Measurements from ENCODE around the gene TFCP2.
"Not testable (repeated sequence)": the region's sequence is repeated elsewhere in the genome, so short reads cannot be mapped to it uniquely, and the experiment has no call there.

The TFCP2 gene, protein sequence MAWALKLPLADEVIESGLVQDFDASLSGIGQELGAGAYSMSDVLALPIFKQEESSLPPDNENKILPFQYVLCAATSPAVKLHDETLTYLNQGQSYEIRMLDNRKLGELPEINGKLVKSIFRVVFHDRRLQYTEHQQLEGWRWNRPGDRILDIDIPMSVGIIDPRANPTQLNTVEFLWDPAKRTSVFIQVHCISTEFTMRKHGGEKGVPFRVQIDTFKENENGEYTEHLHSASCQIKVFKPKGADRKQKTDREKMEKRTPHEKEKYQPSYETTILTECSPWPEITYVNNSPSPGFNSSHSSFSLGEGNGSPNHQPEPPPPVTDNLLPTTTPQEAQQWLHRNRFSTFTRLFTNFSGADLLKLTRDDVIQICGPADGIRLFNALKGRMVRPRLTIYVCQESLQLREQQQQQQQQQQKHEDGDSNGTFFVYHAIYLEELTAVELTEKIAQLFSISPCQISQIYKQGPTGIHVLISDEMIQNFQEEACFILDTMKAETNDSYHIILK

DNA sequence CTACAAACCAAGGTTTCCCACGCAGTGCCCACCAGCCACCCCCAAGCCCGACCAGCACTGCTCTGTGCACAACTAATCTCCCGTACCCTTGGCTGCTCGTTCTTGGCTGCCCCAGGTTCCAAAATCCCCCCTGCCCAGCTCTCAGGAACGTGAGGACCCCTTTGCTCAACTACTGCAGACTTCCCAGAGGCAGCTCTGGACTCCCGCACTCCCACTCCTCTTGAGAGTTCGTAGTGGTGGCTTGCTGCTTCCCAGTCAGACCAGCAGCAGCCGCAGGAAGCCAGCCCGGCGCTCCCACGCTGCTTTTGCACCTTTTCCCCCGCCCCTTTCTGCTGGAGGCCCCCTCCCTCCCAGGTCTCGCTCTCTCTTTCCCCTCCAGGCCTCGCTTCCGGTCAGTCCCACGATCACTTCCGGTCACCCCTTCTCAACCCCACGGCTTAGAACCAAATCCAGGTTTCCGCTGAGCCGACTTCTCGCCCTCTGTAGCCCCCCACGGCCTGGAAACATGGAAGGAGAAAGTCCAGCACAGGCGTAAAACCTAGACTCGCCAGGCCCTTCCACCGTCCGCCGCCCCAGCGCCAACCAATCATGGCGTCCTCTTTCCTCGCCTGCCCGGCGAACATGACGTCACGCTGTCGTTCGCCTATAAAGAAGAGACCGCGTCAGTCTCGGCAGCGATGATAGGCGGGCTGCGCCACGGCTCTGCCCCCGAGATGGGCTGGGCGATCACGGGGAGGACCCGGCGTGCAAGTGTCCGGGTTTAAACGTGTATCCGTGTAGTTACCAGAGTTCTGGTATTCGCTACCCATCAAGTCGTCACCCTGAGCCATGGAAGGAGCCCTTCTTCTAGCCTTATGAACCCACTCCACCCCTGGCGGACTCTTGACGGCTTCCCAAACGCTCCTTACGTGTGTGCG is at the start of gene TFCP2:
TSS of gene TFCP2 (minus strand) at position 621 of the 917 bp plus-strand sequence. CDS start 713 bp downstream, outside the sequence.
- H3K4me1 ChIP-seq (ENCODE audit: control insufficient read depth, insufficient read depth, low read length) = peaks cover 6% of the 10 kb centered on the region
- H3K9me3 ChIP-seq (ENCODE audit: control insufficient read depth, low read length) = no peaks in the 10 kb centered on the region
- no peaks in the 10 kb centered on the region for H3K36me3 ChIP-seq (ENCODE audit: control insufficient read depth, insufficient read depth, low read length)
- no peaks in the 10 kb centered on the region for H3K27me3 ChIP-seq (ENCODE audit: control insufficient read depth, insufficient read depth, low read length)
- H3K9ac ChIP-seq (ENCODE audit: low read length) = peak within 1 kb of the TSS; percentile 90
- H3K4me3 ChIP-seq (ENCODE audit: low read length) = peak within 1 kb of the TSS; percentile 65

DNA sequence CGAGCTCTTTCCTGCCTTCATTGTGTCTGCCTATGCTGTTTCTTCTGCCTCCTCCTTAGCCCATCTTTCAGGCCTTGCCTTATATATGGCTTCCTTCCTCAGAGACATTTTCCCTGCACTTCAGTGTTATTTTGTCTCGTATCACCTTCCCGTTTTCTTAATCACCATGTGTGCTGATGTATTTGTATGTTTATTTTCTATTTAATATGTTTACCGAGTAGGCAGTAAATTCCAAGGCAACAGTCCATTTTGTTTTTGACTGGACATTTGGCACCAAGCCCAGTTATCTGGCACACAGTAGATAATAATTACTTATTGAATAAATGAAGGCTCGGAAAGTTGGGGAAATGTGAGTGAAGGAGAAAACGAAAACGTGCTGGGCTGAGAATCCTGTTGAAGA is 49.5 kb upstream of the TFCP2 start:
- Histone ChIP-seq H3K27me3 (ENCODE audit: control insufficient read depth, insufficient read depth, low read length) (no peaks in the 10 kb centered on the region), H3K4me3 (ENCODE audit: low read length) (no peak overlapping the region), H3K36me3 (ENCODE audit: control insufficient read depth, insufficient read depth, low read length) (no peaks in the 10 kb centered on the region), H3K9me3 (ENCODE audit: control insufficient read depth, low read length) (no peaks in the 10 kb centered on the region), H3K4me1 (ENCODE audit: control insufficient read depth, insufficient read depth, low read length) (peaks cover 14% of the 10 kb centered on the region), H3K9ac (ENCODE audit: low read length) (no peak overlapping the region)

DNA sequence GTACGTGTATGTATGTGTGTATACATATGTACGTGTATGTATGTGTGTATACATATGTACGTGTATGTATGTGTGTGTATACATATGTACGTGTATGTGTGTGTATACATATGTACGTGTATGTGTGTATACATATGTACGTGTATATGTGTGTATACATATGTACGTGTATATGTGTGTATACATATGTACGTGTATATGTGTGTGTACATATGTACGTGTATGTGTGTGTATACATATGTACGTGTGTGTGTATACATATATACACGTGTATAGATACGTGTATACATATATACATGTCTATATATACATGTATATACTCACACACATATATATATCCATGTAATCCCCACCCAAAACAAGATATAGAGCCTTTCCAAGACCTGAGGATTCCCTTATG is 46.9 kb upstream of the TFCP2 start:
- not testable (repeated sequence) for H3K9ac ChIP-seq (ENCODE audit: low read length)

DNA sequence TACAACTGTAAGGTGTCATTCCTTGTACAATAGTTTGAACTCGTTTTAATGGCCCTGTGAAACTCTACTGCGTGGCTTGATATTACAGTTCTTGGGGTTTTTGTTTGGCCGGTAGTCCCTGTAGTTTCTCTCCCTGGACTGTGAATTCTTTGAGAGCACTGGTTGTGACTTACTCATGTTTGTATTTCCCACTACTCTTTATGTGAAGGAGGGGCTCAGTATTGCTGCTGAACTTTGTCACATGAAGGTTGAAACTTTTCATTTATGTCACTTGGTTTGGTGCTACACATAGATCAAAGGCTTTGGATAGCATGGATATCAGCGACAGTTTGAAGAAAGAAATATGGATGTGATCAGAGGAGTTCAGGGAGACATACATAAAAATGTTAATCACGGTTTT is 46.4 kb upstream of the TFCP2 start:
- H3K36me3 ChIP-seq (ENCODE audit: control insufficient read depth, insufficient read depth, low read length) = no peaks in the 10 kb centered on the region
- no peaks in the 10 kb centered on the region for H3K27me3 ChIP-seq (ENCODE audit: control insufficient read depth, insufficient read depth, low read length)
- no peak overlapping the region for H3K4me3 ChIP-seq (ENCODE audit: low read length)
- no peak overlapping the region for H3K9ac ChIP-seq (ENCODE audit: low read length)
- peaks cover 14% of the 10 kb centered on the region for H3K4me1 ChIP-seq (ENCODE audit: control insufficient read depth, insufficient read depth, low read length)
- H3K9me3 ChIP-seq (ENCODE audit: control insufficient read depth, low read length) = no peaks in the 10 kb centered on the region

More for the DNA sequence above, 46.9 kb upstream of the TFCP2 start:
- not testable (repeated sequence) for H3K4me3 ChIP-seq (ENCODE audit: low read length); H3K9me3 ChIP-seq (ENCODE audit: control insufficient read depth, low read length); H3K27me3 ChIP-seq (ENCODE audit: control insufficient read depth, insufficient read depth, low read length); H3K36me3 ChIP-seq (ENCODE audit: control insufficient read depth, insufficient read depth, low read length)
- peaks cover 14% of the 10 kb centered on the region for H3K4me1 ChIP-seq (ENCODE audit: control insufficient read depth, insufficient read depth, low read length)

DNA sequence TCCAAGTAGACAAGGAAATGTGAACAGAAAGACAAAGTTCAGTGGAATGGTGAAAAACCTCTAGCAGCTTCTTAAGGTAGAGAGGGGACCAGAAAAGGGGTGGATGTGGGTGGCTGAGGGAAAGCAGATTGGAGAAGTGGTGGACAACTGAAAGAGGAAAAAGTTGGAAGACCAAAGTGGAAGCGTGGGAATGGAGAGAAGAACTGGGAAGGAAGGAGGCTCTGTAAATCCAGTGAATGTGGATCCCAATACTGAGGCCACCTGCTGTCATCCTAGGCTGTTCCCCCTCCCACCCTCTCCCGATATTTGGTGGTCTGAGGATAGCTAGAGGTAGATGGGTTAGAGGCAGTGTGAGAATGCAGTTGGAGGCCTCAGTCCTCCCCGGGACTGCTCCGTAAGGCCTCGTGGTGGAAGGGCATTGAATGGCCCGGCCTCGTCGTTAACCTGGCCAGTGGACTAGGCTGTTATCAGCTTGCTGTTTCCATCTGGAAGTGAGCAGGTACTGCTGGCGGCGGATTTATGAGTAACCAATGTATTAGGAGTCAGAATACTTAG is 45.7 kb upstream of the TFCP2 start:
- Histone ChIP-seq H3K27me3 (ENCODE audit: control insufficient read depth, insufficient read depth, low read length) (no peaks in the 10 kb centered on the region), H3K9me3 (ENCODE audit: control insufficient read depth, low read length) (no peaks in the 10 kb centered on the region)

DNA sequence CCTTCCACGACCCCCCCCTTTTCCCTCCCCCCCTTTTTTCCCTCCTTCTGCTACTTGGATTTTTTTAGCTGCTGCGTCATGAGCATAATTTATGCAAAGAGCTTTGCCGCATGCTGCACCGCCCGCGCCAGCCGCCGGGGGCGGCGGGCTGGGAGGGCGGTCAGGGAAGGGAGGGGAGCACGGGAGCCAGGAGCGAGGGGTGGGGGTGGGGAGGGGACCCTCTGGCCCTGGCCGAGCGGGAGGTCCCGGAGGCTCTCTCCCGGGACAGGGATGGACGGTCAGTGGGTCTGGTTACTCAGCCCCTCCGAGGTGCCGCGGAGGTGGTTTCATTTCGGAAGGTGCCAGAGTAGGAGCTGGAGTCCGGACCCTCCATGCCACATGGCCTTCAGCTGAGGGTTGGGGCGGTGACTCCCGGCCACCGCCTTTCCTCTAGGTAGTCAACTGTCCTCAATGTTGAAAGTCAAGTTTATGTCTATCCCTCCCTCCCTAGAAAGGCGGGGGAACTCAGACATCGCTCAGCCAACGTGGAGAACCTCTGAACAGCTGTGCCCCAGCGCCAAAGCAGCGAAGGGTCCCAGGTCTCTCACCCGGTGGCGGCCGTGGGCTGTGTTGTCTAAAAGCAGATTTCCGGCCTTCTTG is 45.2 kb upstream of the TFCP2 start, which contains the start of gene POU6F1:
TSS of gene POU6F1 (minus strand) at position 95 of the 639 bp plus-strand sequence. CDS start 11,226 bp downstream, outside the sequence.
- Histone ChIP-seq H3K36me3 (ENCODE audit: control insufficient read depth, insufficient read depth, low read length) (no peaks in the 10 kb centered on the region), H3K27me3 (ENCODE audit: control insufficient read depth, insufficient read depth, low read length) (no peaks in the 10 kb centered on the region)

More for the DNA sequence above, 45.7 kb upstream of the TFCP2 start:
- peaks cover 14% of the 10 kb centered on the region for H3K4me1 ChIP-seq (ENCODE audit: control insufficient read depth, insufficient read depth, low read length)
- peak overlapping the region; percentile 92 for H3K9ac ChIP-seq (ENCODE audit: low read length)
- H3K36me3 ChIP-seq (ENCODE audit: control insufficient read depth, insufficient read depth, low read length) = no peaks in the 10 kb centered on the region
- H3K4me3 ChIP-seq (ENCODE audit: low read length) = peak overlapping the region; percentile 97

DNA sequence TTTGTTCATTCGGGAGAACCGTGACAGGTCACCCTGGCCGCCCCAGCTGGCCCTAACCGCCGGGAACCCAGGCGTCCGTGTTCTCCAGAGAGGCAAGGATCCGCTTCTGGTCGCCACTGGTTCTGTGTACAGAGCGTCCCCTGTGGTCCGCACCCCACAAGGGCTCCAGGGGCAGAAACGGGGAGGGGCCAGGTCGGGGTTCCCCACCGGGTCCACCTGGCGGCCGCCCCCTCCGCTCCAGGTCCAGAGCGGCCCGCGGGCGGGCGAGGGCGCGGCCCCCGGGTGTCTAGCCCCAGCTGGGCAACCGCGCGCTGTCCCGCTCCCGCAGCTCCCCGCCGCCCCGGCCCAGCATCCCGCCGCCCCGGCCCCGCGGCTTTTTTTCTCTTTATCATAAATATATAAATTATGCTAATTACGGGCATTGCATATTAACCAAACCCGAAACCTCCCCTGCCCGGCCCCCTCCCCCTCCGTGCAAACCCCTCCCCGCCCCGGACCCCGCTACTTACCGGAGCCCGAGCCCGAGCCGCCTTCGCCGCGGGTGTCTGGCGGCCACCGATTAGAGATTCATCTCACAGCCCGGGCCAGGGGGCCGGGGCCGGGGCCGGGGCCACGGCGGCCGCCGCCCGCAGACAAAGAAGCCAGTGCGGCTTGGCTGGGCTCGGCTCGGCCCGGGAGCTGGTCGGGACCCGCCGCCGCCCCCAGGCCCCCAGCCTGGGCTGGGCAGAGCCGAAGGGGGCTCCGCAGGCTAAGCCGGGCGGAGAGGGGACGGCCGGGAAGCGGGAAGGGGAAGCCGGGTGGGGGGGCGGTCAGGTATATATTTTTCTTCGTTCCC is 44.4 kb upstream of the TFCP2 start:
- Histone ChIP-seq H3K9ac (ENCODE audit: low read length) (peak overlapping the region; percentile 92), H3K9me3 (ENCODE audit: control insufficient read depth, low read length) (no peaks in the 10 kb centered on the region), H3K36me3 (ENCODE audit: control insufficient read depth, insufficient read depth, low read length) (no peaks in the 10 kb centered on the region), H3K4me1 (ENCODE audit: control insufficient read depth, insufficient read depth, low read length) (peaks cover 14% of the 10 kb centered on the region), H3K27me3 (ENCODE audit: control insufficient read depth, insufficient read depth, low read length) (no peaks in the 10 kb centered on the region), H3K4me3 (ENCODE audit: low read length) (peak overlapping the region; percentile 97)

More for the DNA sequence above, 45.2 kb upstream of the TFCP2 start, which contains the start of gene POU6F1:
- peak within 1 kb of the TSS; percentile 92 for H3K9ac ChIP-seq (ENCODE audit: low read length)
- H3K4me3 ChIP-seq (ENCODE audit: low read length) = peak within 1 kb of the TSS; percentile 97
- peaks cover 14% of the 10 kb centered on the region for H3K4me1 ChIP-seq (ENCODE audit: control insufficient read depth, insufficient read depth, low read length)
- no peaks in the 10 kb centered on the region for H3K9me3 ChIP-seq (ENCODE audit: control insufficient read depth, low read length)

DNA sequence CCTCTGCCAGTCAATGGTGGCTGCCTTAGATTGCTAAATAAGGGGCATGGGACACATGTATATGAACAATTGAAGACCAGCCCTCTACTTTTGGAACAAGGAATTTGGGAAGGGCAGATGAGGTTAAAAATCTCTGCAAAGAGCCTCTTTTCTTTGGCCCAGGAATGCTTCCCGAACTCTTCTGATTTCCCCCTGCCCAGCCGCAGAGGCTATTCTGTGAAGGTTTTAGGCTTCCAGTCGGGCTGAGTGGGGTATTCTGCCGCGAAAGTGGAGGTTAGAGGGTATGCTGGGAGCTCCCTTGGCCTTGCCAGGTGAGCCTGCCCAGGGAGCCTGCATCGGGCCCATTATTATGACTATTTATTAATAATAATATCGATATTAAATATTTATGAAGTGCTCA is 43.7 kb upstream of the TFCP2 start:
- peak overlapping the region; percentile 53 for H3K9ac ChIP-seq (ENCODE audit: low read length)
- no peaks in the 10 kb centered on the region for H3K9me3 ChIP-seq (ENCODE audit: control insufficient read depth, low read length)
- no peak overlapping the region for H3K4me3 ChIP-seq (ENCODE audit: low read length)
- no peaks in the 10 kb centered on the region for H3K36me3 ChIP-seq (ENCODE audit: control insufficient read depth, insufficient read depth, low read length)
- H3K27me3 ChIP-seq (ENCODE audit: control insufficient read depth, insufficient read depth, low read length) = no peaks in the 10 kb centered on the region
- peaks cover 14% of the 10 kb centered on the region for H3K4me1 ChIP-seq (ENCODE audit: control insufficient read depth, insufficient read depth, low read length)

DNA sequence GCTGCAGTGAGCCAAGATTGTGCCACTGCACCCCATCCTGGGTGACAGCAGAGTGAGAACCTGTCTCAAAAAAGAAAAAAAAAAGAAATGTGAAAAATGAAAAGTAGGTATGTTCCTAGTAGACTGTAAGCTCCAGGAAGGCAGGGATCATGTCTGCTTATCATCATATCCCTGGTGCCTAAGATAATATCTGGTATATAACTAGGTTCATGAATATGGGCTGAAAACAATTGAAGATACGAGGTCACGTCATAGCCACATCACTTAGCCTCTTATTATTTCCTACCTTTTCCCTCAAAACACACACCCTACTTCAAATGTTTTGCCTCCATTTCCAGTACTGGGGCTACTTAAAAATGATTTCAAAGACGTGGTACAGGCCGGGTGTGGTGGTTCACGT is 42.0 kb upstream of the TFCP2 start:
- no peak overlapping the region for H3K4me3 ChIP-seq (ENCODE audit: low read length)
- no peaks in the 10 kb centered on the region for H3K9me3 ChIP-seq (ENCODE audit: control insufficient read depth, low read length)
- no peaks in the 10 kb centered on the region for H3K36me3 ChIP-seq (ENCODE audit: control insufficient read depth, insufficient read depth, low read length)
- no peak overlapping the region for H3K9ac ChIP-seq (ENCODE audit: low read length)
- no peaks in the 10 kb centered on the region for H3K27me3 ChIP-seq (ENCODE audit: control insufficient read depth, insufficient read depth, low read length)
- H3K4me1 ChIP-seq (ENCODE audit: control insufficient read depth, insufficient read depth, low read length) = peaks cover 14% of the 10 kb centered on the region

DNA sequence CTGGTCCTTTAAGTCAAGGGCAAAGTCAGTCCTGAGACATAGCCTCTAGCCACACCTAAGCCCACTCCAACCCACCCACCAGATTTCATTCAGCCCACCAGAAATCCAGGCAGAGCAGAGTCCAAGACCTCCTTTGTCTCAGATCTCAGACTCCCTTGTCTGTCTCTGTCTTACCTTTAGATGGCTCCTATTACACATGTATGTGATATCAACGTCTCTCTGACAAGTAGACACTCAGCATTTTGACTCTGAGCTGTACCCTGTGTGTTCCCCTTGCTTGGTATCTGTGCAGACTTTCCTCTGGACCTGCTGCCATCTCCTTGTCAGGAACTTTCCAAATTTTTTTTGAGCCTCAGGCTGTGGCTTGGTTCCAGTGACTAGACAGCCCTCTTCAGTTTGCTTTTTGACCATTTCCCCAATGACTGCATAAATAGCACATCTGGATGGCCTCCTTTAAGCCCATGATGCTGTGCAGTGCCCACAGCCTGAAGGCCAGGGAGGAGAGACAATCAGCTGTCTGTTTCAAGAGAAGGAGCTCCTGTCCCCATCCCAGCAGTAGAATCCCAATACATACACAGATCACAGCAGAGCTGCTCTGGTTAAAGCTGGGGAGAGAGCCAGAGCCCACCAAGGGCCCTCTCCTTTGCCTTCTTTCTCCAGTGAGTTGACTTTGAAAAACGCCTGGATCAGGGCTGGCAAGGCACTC is 37.9 kb upstream of the TFCP2 start:
- Histone ChIP-seq H3K4me1 (ENCODE audit: control insufficient read depth, insufficient read depth, low read length) (no peaks in the 10 kb centered on the region), H3K9me3 (ENCODE audit: control insufficient read depth, low read length) (no peaks in the 10 kb centered on the region), H3K36me3 (ENCODE audit: control insufficient read depth, insufficient read depth, low read length) (no peaks in the 10 kb centered on the region), H3K27me3 (ENCODE audit: control insufficient read depth, insufficient read depth, low read length) (no peaks in the 10 kb centered on the region), H3K9ac (ENCODE audit: low read length) (no peak overlapping the region), H3K4me3 (ENCODE audit: low read length) (no peak overlapping the region)
